ENCODE measurements around the gene CYFIP2.

CYFIP2 gene

DNA sequence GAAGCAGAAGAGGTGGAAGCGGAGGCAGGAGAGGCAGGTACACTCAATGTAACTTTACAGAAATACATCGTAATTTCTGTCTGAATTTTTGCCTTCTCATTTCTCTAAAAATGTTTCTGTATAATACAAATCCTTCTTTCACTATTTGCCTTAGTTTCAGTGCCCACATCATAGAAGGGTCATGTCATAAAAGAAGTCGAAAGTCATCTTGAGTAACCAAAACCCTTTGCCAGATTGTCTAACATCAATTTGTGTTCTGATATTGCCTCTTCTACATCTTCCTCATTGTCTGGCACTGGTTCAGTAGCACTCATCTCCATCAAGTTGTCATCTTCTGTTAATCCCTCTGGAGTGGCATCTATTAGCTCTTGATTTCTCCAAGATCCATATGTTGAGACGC, 6.2 kb upstream of the CYFIP2 start:
- no peak for DNase-seq

GRCh38 chr5:157263496-157264090, 2.3 kb upstream of the CYFIP2 start:
- DNase-seq, result no peak

DNA sequence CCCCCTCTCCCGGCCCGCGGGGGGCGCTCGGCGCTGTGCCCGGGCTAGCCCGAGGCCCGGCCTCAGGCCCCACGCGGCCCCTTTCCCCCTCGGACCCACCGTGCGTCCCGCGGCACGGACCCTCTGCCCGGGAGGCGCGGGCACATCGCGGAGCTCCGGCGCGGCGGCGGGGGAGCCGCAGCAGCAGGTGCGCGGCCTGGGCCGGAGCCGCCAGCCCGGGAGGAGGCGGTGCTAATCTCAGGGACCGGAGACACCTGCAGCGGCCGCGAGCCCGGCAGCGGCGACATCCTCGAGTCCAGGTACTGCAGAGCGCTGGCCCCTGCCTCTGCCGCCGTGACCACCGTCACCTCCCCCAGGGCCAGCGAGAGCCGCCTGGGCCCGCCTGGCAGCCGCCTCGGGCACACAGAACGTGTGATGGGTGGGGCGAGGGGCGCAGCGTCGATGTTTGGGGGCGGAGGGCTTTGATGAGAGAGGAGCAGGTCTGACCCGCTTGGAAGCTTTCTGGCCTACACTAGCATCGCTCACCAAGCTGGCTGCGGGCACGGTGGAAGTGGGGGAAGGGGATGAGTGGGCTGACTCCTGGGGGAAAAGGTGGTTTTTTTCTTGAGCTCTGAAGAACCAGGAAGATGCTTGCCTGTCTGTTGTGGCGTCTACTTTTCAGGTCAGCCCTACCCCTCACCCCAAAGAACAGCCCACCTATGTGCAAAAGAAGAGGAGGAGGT, 524 bp downstream of the CYFIP2 start:
- no peak for DNase-seq

GRCh38 chr5:157267025-157267424, 1.1 kb downstream of the CYFIP2 start:
- no peak for DNase-seq

- no peak for DNase-seq
These were observed 2.0 kb downstream of the CYFIP2 start for GRCh38 chr5:157267761-157268480.

GRCh38 chr5:157269165-157269671, 3.3 kb downstream of the CYFIP2 start:
- no peak for DNase-seq

DNA sequence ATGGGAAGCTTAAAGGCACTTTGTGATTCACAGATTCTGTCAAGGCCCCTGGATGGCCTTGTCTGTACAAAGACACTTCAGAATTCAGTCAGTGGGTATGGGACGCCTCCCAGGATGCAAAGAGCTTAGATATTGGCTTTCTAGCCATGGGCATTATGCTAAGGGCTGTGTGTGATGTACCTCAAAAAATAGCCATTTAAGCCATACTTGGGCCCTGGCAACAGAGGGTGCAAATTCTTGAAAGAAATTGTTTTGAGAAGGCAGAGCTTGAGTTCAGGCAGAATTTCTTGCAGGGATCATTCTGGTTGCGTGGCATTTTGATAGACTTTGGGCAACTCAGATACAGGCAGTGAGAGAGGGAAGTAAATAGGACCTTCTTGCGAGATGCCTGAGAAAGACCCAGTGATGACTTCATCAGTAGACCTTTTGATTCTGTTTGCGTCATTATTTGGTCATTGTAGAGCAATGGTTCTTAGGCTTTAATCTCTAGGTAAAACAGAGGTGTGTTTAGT, 3.9 kb downstream of the CYFIP2 start:
- no peak for DNase-seq

- no peak for DNase-seq
These were observed 4.8 kb downstream of the CYFIP2 start for GRCh38 chr5:157270771-157271170.

- DNase-seq, result no peak
These were observed 5.9 kb downstream of the CYFIP2 start for GRCh38 chr5:157271740-157272271.

- no peak for DNase-seq
These were observed 7.2 kb downstream of the CYFIP2 start for GRCh38 chr5:157273131-157273556.

DNA sequence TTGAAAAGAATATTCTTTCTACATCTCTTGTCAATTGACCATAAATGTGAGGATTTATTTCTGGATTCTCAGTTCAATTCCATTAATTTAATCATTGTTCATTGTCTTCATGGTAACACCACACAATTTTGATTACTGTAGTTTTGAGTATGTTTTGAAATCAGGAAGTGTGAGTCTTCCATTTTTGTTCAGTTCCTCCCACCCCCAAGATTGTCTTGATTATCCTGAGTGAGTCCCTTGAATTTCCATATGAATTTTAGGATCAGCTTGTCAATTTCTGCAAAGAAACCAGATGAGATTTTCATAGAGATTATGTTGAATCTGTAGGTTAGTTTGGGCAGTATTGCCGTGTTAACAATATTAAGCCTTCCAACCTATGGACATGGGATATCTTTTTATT, 9.5 kb downstream of the CYFIP2 start:
- DNase-seq, result no peak

GRCh38 chr5:157278319-157279037, 12.6 kb downstream of the CYFIP2 start:
- no peak for DNase-seq

DNA sequence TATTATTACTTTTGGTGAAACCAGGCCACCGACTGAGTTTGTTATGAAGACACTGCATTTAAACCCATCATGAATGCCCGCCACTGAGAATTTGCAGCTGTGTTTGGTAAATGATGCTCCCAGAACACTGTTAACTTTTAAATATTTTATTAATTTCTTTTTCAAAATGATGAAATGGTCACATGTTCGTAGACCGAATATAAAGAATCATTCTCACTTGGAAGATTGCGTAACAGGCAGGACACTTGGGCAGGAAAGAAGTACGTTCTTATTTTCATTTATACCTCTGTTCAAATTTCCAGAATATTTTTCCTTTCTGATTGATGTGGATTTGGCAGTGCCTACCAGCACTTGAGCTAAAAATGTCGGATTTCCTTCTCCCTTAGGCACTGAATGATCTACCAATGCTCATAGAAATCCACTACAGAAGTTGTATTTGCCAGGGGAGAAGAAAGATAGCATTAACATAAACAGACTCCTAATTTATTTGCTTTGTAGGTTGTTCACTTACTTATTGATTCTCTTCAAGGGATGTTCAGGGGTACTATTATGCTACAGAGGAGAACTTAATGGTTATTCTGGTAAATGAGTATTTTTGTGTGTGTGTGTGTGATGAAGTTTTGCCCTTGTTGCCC, 13.8 kb downstream of the CYFIP2 start:
- DNase-seq, result no peak

DNA sequence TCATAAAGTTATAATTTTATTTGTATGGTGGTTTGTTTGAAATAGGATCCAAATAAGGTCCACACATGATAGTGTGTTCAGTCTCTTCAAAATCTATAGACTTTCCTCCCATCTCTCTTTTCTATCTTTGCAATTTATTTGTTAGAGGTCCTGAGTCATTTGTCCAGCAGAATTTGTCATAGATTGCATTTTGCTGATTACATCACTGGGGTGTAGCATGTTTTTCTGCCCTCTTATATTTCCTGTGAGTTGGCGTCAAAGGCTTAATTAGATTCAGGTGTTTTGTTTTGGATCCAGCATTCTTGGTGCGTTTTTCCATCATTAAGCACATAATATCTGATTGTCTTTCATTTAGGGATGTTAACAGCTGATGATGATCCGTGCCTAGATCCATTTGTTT, 15.0 kb downstream of the CYFIP2 start:
- no peak for DNase-seq

DNA sequence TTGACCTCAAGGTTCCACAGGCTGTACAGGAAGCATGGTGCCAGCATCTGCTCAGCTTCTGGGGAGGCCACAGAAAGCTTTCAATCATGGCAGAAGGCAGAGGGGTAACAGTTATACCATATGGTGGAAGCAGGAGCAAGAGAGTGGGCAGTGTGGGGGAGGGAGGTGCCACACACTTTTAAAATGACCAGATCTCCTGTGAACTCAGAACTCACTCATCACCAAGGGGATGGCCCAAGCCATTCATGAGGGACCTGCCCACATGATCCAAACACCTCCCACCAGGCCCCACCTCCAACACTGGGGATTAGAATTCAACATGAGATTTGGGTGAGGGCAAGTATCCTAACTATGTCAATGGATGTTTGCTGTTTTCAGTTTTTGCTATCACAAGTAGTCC, 16.2 kb downstream of the CYFIP2 start:
- DNase-seq, result no peak

GRCh38 chr5:157283434-157283833, 17.5 kb downstream of the CYFIP2 start:
- no peak for DNase-seq

DNA sequence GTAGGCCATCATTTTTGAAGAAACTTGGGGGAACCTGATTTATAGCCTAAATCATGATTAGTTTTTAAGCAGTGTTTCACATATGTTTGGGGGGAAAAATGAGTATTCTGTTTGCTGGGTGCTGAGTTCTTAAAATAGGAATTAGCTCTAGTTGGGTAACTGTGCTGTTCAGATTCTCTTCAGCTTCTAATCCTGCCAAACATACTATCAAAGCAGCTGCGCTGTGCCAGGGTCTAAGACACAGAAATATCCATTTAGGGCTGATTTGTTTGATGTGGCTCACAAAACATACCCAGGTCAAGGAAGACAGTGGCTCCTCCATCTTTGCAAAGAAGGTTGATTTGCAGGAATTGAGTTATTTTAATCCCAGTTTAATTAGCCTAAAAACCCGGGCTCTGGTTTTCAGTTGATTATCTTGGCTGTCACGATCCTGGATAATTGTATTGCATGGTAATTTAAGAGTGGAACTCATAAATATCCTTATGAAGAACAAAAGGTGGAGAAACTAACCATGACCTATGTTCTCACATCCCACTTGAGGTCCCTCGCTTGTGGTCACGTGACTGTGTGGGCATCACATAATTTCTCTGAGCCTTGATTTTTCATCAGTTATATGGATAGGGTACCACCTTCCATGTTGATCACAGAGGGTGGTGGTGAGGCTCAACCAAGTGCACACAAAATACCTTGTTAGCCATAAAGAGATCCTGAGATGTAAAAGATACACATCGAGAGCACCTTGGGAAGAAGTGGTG, 18.7 kb downstream of the CYFIP2 start:
- no peak for DNase-seq

DNA sequence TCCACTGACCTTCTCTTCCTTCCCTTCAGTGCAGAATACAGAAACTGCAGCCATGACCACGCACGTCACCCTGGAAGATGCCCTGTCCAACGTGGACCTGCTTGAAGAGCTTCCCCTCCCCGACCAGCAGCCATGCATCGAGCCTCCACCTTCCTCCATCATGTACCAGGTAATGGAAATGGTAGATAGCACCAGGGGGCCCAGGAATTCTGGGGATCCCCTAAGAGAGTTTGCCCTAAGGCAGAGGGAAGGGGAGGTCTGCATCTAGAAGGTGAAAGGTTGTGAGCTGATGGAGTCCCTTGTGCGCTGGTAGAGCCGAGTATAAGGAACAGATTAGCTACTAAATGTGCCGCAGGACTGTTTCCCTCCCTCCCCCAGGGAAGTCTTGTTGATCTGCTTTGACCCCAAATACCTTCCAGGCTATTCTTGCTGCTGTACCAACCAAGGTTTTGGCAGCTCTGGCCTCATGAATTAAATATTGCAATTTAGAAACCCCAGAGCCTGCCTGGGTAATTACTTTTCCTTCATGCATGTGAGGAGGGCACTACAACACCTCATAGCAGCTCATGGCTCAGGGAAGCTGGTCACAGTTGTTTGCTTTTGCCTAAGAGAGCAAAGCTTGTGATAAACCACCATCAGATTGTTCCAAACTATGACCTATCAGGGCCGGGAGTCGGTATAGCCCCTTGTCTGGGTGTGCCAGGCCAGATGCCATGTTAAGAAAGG, 19.6 kb downstream of the CYFIP2 start:
- DNase-seq, result no peak

GRCh38 chr5:157286761-157287211, 20.9 kb downstream of the CYFIP2 start:
- DNase-seq, result no peak

DNA sequence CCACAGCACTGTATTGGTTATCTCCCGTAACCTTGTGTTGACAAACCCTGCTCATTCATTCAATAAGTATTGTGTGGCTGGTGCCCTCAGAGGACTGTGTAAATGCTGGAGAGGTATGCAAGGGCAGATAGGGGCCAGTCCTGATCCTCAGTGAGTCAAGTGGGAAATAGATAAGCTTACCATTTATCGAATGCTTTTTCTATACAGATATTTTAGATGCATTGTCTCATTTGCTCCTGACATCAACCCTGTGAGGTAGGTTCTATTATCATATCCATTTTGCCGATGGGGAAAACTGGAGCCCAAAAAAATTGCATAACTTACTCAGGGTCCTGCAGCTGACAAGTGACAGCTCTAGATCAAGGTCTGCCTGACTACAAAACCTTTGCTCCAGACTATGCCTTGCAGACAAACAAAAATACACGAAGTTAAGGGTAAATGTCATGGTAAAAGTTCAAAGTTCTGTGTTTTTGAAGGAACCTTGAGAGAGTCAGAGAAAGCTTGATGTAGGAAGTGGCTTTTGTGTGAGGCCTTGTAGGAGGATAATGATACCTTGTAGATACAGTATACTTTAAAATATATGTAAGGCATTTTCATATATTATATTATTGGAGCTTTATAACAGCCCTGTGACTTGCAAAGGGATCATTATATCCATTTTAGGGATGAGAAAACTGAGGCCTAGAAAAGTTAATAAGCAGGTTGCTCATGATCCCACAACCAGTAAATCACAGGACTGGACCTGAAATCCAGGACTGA, 22.7 kb downstream of the CYFIP2 start:
- DNase-seq, result no peak
